Renal cortex interstitium (tissue), 11 donors: Measurements from ENCODE around the gene SFR1. TPM values are rescaled to one million over a fixed set of nuclear protein-coding genes. Genes with fewer than 3 reads are reported as not detected.
"Not testable (repeated sequence)": the region's sequence is repeated elsewhere in the genome, so short reads cannot be mapped to it uniquely, and the experiment has no call there.

Experiments used
- DNase-seq, 11 donors: peaks; one replicate each; pipeline ENCODE4 v3.0.0-alpha.2; 2013; ENCODE audit warnings: low read depth in 9 of 11, low spot score in 4 of 11; ENCODE audit errors: extremely low read depth in 1 of 11
- polyA plus RNA-seq, 3 donors: library from polyadenylated mRNA; unstranded; fragments of 120-200 nt; gene quantifications; one replicate each; pipeline ENCODE4 v1.2.1, GENCODE V29; 2013; ENCODE audit not compliant: insufficient read length in 3 of 3

The SFR1 gene
- polyA plus RNA-seq, 3 donors = 9.4 to 12.2 (median 10.5) TPM

DNA sequence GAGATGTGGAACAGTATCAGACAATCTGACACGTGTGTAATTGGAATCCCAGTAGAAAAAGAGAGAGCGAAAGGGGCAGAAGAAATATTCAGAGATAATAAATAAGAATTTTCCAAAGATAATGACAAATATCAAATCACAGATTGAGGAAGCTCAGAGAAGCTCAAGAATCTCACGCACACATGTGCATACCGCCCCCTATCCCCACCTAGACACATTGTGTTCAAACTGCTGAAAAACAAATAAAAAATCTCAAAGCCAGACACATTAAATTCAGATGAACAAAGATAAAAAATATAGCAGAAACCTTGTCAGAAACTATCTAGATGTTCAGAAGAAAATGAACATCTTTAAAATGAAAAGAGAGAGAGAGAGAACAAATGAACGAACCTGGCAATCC, 17.2 kb downstream of the SFR1 start:
- DNase-seq = no peak

DNA sequence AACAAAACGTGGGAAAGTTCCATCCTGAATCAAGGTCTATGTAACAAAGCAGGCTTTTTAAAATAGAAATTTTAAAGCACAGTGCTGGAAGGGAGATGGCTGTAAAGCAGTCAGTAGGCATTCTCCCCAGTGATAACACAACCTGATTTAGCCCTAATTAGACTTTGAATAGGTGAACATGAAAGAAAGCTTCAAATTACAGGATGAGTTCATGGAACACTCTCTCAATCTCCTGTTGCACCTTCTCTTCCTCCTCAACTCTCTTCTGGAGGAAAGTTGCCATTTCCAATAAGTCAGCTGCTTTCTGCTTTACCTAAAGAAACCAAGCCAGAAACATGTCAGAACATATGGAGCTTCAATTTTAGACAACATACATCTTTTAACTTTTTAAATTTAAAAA, 20.1 kb downstream of the SFR1 start:
- DNase-seq = no peak

DNA sequence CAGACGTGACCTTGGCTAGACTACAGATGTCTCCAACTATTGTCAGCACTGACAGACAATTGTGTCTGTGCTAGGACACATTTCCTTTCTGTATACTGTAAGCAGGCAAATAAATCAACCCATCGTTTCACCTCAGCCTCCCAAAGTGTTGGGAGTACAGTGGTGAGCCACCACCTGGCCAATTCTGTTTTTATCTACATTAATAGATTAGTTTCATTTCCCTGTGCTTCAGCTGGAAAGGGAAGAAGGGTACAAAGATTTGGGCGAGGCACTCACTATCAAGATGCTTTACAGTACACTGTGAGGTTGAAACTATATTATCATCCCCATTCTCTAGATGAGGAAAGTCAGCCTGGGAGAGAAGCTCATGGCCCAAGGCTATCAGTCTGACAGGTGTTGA, 21.9 kb downstream of the SFR1 start:
- DNase-seq = no peak

DNA sequence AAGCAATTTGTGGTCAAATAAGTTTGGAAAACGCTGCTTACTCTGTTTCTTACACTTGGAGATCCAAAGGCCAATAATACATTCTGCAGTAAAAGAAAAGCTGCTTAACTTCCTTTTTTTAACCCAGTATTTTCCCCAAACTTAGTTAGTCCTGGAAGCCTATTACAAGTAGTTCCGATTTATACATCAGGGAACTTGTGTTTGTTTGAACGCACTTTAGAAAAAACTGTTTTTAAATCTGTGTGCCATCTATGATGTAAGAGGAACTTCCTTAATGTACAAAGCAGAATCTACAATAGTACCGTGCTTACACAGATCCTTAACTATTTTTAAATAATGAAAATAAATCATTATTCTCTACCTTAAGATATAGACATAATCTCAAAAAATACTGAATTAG, 23.0 kb downstream of the SFR1 start:
- DNase-seq = no peak

DNA sequence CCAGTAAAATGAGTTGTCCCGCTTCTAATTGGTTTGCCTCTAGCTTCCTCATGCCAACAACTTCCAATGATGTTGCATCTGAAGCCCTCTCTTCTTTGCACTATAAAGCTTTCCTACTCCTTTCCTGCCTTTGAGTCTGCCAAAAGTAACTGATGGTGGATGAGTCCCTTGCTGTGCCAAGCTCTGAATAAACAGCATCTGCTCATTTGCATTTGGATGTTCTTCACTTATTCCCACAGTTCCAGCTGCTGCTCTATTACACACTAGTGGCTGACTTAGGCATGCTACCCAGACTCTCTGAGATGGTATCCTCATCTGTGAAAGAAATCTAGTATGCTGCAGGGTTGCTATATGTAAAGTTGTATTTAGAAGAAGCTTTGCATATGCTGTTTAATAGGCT, 24.9 kb downstream of the SFR1 start:
- no peak for DNase-seq

GRCh38 chr10:104150139-104150538, 28.2 kb downstream of the SFR1 start:
- no peak for DNase-seq

DNA sequence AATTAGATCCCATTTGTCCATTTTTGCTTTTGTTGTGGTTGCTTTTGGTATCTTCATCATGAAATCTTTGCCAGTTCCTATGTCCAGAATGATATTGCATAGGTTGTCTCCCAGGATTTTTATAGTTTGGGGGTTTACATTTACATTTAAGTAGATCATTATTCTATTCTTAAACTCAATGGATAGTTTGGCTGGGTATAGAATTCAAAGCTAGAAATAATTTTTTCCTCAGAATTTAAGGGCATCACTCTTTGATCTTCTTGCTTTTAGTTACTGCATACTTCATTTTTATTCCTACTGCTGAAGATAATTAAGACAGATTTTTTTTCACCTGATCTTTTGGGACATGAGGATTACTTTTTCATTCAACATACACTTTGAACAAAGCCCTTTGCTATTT, 29.8 kb downstream of the SFR1 start:
- no peak for DNase-seq

- DNase-seq = no peak
Observed at GRCh38 chr10:104155591-104155990, 33.6 kb downstream of the SFR1 start.

DNA sequence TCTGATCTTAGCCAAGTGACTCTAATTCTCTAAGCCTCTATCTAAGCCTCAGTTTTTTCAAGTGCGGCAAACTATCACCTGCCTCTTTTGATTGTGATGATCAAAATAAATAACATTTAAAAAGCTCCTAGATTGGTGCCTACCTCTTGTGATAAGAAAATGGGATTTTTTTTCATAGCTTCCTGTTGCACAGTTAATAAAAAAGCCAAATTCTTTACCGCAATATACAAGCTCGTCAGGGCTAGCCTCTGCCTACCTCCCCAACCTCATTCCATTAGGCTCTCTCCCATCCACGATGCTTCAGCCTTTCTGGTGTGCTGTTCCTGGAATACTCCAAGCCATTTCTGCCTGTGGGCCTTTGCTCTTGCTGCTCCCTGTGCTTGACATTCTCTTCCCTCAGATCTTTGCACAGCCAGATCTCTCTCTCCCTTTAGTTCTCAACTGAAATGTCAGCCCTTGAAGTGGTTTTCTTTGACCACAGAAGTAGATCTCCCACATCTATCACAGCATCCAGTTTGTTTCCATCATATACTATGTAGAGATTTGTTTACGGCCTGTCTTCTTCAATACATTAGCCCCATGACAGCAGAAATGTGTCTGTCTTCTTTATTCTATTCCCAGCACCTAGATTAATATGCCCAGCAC, 48.8 kb downstream of the SFR1 start:
- no peak for DNase-seq

GRCh38 chr10:104174136-104174535, 52.2 kb downstream of the SFR1 start:
- not testable (repeated sequence) for DNase-seq

Other genes starting within 250 kb of the SFR1 start
- 10 to 100 TPM; 21.6 to 25.3 (median 24.3) TPM for gene STN1, start 204.0 kb upstream of the SFR1 start, polyA plus RNA-seq
- gene SLK, start 155.0 kb upstream of the SFR1 start, polyA plus RNA-seq = 10 to 100 TPM; 56.5 to 68.6 (median 66.2) TPM
- gene COL17A1, start 36.3 kb upstream of the SFR1 start, polyA plus RNA-seq = 1 to 10 TPM in 1 of 3 donors, under 1 TPM in 2; 0.49 to 1.3 (median 0.65) TPM
- gene CFAP43, start 110.2 kb downstream of the SFR1 start, polyA plus RNA-seq = 10 to 100 TPM; 15.3 to 32.8 (median 18.6) TPM
- gene GSTO1, start 132.7 kb downstream of the SFR1 start, polyA plus RNA-seq = 10 to 100 TPM; 87.7 to 98.1 (median 93.7) TPM
- gene GSTO2, start 147.0 kb downstream of the SFR1 start, polyA plus RNA-seq = 10 to 100 TPM; 27.7 to 43.2 (median 32.9) TPM
- gene ITPRIP, start 216.3 kb downstream of the SFR1 start, polyA plus RNA-seq = 10 to 100 TPM; 11.6 to 12.9 (median 11.8) TPM
- under 1 TPM; 0.33 to 0.51 (median 0.47) TPM for gene CFAP58, start 231.7 kb downstream of the SFR1 start, polyA plus RNA-seq